Breast epithelium (tissue), 3 donors: ENCODE measurements around the gene MIER2.

Experiments used
- CTCF ChIP-seq, 3 donors: fragments of 450-650 bp; IDR thresholded peaks; one replicate each; pipeline ENCODE4 v1.5.1; 2016 to 2017; ENCODE audit warnings: antibody characterized with exemption in 3 of 3, mild to moderate bottlenecking in 3 of 3, moderate library complexity in 3 of 3
- POLR2A ChIP-seq: fragments of 450-650 bp; IDR thresholded peaks from one replicate; pipeline ENCODE4 v1.6.1; 2016; ENCODE audit warnings: antibody characterized with exemption, mild to moderate bottlenecking, moderate library complexity
- POLR2AphosphoS5 ChIP-seq, 3 donors: sonication (generic); formaldehyde crosslinking; IDR thresholded peaks; one replicate each; pipeline ENCODE4 v1.6.1; 2017; ENCODE audit warnings: antibody characterized with exemption in 3 of 3

GRCh38 chr19:342128-342455 is 2.5 kb downstream of the MIER2 start:
- TF ChIP-seq CTCF (IDR thresholded peaks at IDR 0.05) (no peak), POLR2A (no peak), POLR2AphosphoS5 (IDR thresholded peaks at IDR 0.05) (no peak)
